Panc1 (cell line): ENCODE results near the gene PARP8. TPM values are rescaled to one million over a fixed set of nuclear protein-coding genes. Genes with fewer than 3 reads are reported as not detected.
A peak's percentile ranks its signal among the peaks of the same experiment; 100 is the strongest.
"Not testable (repeated sequence)": the region's sequence is repeated elsewhere in the genome, so short reads cannot be mapped to it uniquely, and the experiment has no call there.

Experiments
- ATAC-seq: fragments of 200-7000 bp; cut with Tn5 transposase; 2 replicates; pipeline ENCODE4 v1.9.1; 2020; ENCODE audit warnings: mild to moderate bottlenecking, moderate library complexity
- BruUV-seq: library from RNA; stranded (reverse); fragments of 400-500 nt; replicated peaks from 2 replicates; lab custom pipeline; 2021; lab: Mats Ljungman, UMichigan
- CTCF ChIA-PET: fragments of 300-600 bp; sonication (Branson Sonifier 250); formaldehyde crosslinking; loops from one replicate; lab custom pipeline; 2022; ENCODE audit warnings: antibody characterized with exemption; lab: Charles Lee
- POLR2A ChIA-PET: fragments of 300-600 bp; sonication (Branson Sonifier 250); formaldehyde crosslinking; loops from one replicate; lab custom pipeline; 2022; ENCODE audit warnings: antibody characterized with exemption; lab: Charles Lee
- DNase-seq: peaks from one replicate; pipeline ENCODE4 v3.0.0-alpha.2; 2010; ENCODE audit warnings: low read depth, low spot score
- H3K27ac ChIP-seq: 2 replicates; pipeline ENCODE4 v1.5.1; 2011; ENCODE audit warnings: mild to moderate bottlenecking, low read length, inconsistent platforms
- H3K27me3 ChIP-seq: fragments of 200-500 bp; sonication (Bioruptor generic); 2 replicates; pipeline ENCODE4 v1.6.0; 2014; ENCODE audit warnings: low read length, inconsistent platforms; ENCODE audit not compliant: control insufficient read depth, insufficient read depth
- H3K36me3 ChIP-seq: fragments of 200-500 bp; sonication (Bioruptor generic); 2 replicates; pipeline ENCODE4 v1.5.1; 2014; ENCODE audit warnings: inconsistent platforms, mild to moderate bottlenecking, low read length, moderate library complexity; ENCODE audit not compliant: control insufficient read depth, insufficient read depth
- H3K4me1 ChIP-seq: 2 replicates; pipeline ENCODE4 v1.5.1; 2011; ENCODE audit warnings: inconsistent platforms, mild to moderate bottlenecking, low read length, moderate library complexity; ENCODE audit not compliant: control insufficient read depth, insufficient read depth
- H3K4me3 ChIP-seq, 2 experiments: 2 replicates each; pipeline ENCODE4 v1.5.1; 2011 to 2012; ENCODE audit warnings: low read depth in 2 of 2, low read length in 2 of 2, mild to moderate bottlenecking in 2 of 2, inconsistent platforms in 1 of 2, moderate library complexity in 1 of 2
- H3K9me3 ChIP-seq: fragments of 200-500 bp; sonication (Bioruptor generic); 2 replicates; pipeline ENCODE4 v1.5.1; 2014; ENCODE audit warnings: low read depth, mild to moderate bottlenecking, inconsistent platforms, low read length, moderate library complexity; ENCODE audit not compliant: control insufficient read depth, insufficient read depth
- CTCF ChIP-seq: fragments of 450-650 bp; IDR thresholded peaks from 2 replicates; pipeline ENCODE4 v1.5.1; 2017; ENCODE audit warnings: mild to moderate bottlenecking
- POLR2AphosphoS5 ChIP-seq: IDR thresholded peaks from 2 replicates; pipeline ENCODE4 v1.6.1; 2012; ENCODE audit warnings: mild to moderate bottlenecking, low read depth, low read length, moderate library complexity
- REST ChIP-seq, 2 experiments: IDR thresholded peaks; 2 replicates each; pipeline ENCODE4 v1.6.1; 2011 to 2012; ENCODE audit warnings: low read depth in 2 of 2, control low read depth in 1 of 2, low read length in 1 of 2, mild to moderate bottlenecking in 1 of 2, moderate library complexity in 1 of 2; ENCODE audit not compliant: insufficient read depth in 1 of 2
- SIN3A ChIP-seq: IDR thresholded peaks from 2 replicates; pipeline ENCODE4 v1.6.1; 2012; ENCODE audit warnings: low read depth, mild to moderate bottlenecking, low read length, moderate library complexity, borderline replicate concordance; ENCODE audit not compliant: insufficient read depth
- TCF7L2 ChIP-seq: IDR thresholded peaks from 2 replicates; pipeline ENCODE4 v1.6.1; 2011; ENCODE audit warnings: mild to moderate bottlenecking, low read depth, low read length, inconsistent platforms
- in situ Hi-C: cut with HindIII; loops from 2 replicates; pipeline ENCODE4 v1.10.0; 2016; ENCODE audit warnings: low sequenced_read_pairs, low pct_unique_long_range_greater_than_20kb
- intact Hi-C: fragments of 100-400 bp; cut with micrococcal nuclease; formaldehyde crosslinking; loops from one replicate; pipeline ENCODE4 v1.10.0; 2022; ENCODE audit not compliant: unreplicated experiment
- total RNA-seq: library from RNA; stranded (reverse); gene quantifications from one replicate; pipeline ENCODE4 v1.2.1, GENCODE V29; 2021; ENCODE audit not compliant: unreplicated experiment

Gene PARP8
- total RNA-seq, 1 experiment from 2014 or later: 20.2 TPM

- DNase-seq (no peak), ATAC-seq (peak; percentile 75)
- BruUV-seq: no TSS peak
- peak overlapping the region; percentile 68 to 84 for H3K4me3 ChIP-seq
- H3K36me3 ChIP-seq: no peaks in the 10 kb centered on the region; the same call in 1 of the 2 replicates
- CTCF ChIA-PET: no interaction called here
- intact Hi-C loops: no loop called here
- in situ Hi-C loops: no loop called here
- peak overlapping the region; percentile 97 for H3K27ac ChIP-seq
- no peaks in the 10 kb centered on the region for H3K27me3 ChIP-seq
- TF ChIP-seq SIN3A: no peak
- TF ChIP-seq CTCF: no peak
- TF ChIP-seq TCF7L2: no peak; the same call in 1 of the 2 replicates
- no peak for TF ChIP-seq POLR2AphosphoS5
- no peak for TF ChIP-seq REST (IDR thresholded peaks at IDR 0.05; ENCODE audit: insufficient read depth in 1 of 2, low read depth in 2 of 2, low read length in 1 of 2)
- POLR2A ChIA-PET: interaction anchor here (0.6 kb wide), 1 partner anchor 109 kb away, joined by 3 read pairs; no protein-coding TSS in a partner anchor
- H3K4me1 ChIP-seq: peaks cover 22% of the 10 kb centered on the region; the same call in 1 of the 2 replicates
- no peaks in the 10 kb centered on the region for H3K9me3 ChIP-seq
Observed at GRCh38 chr5:50667023-50667652, 701 bp downstream of the PARP8 start.

GRCh38 chr5:50667653-50668595, 1.5 kb downstream of the PARP8 start:
- Histone ChIP-seq H3K27ac (peak overlapping the region; percentile 97), H3K4me1 (peaks cover 30% of the 10 kb centered on the region; the same call in 1 of the 2 replicates), H3K9me3 (no peaks in the 10 kb centered on the region), H3K27me3 (no peaks in the 10 kb centered on the region), H3K4me3 (peak overlapping the region; percentile 68 to 84), H3K36me3 (no peaks in the 10 kb centered on the region; the same call in 1 of the 2 replicates)
- TF ChIP-seq POLR2AphosphoS5 (no peak; the same call in 1 of the 2 replicates), REST (IDR thresholded peaks at IDR 0.05; ENCODE audit: insufficient read depth in 1 of 2, low read depth in 2 of 2, low read length in 1 of 2) (no peak), CTCF (no peak), SIN3A (0 out of 2 replicates have a peak, but pooled peaks have one; percentile 52), TCF7L2 (peak; percentile 36; the same call in 1 of the 2 replicates)
- DNase-seq (no peak), ATAC-seq (peak; percentile 84)
- in situ Hi-C loops: no loop called here
- BruUV-seq: no TSS peak
- ChIA-PET POLR2A (interaction anchor here (0.6 kb wide), 1 partner anchor 110 kb away, joined by 3 read pairs; no protein-coding TSS in a partner anchor), CTCF (no interaction called here)
- intact Hi-C loops: no loop called here

- peak overlapping the region; percentile 68 to 84 for H3K4me3 ChIP-seq
- H3K27me3 ChIP-seq, CTCF ChIA-PET, ATAC-seq, intact Hi-C loops, H3K36me3 ChIP-seq, in situ Hi-C loops, POLR2A ChIA-PET, H3K9me3 ChIP-seq, DNase-seq: not testable (repeated sequence)
- TSS peak; percentile 72 for BruUV-seq
- H3K4me1 ChIP-seq: peaks cover 34% of the 10 kb centered on the region; the same call in 1 of the 2 replicates
- H3K27ac ChIP-seq: peak overlapping the region; percentile 97
Observed at GRCh38 chr5:50668636-50669035, 2.2 kb downstream of the PARP8 start.
